Measurements from ENCODE around the gene EIF4ENIF1.
"Not testable (repeated sequence)": the region's sequence is repeated elsewhere in the genome, so short reads cannot be mapped to it uniquely, and the experiment has no call there.

Gene EIF4ENIF1, protein sequence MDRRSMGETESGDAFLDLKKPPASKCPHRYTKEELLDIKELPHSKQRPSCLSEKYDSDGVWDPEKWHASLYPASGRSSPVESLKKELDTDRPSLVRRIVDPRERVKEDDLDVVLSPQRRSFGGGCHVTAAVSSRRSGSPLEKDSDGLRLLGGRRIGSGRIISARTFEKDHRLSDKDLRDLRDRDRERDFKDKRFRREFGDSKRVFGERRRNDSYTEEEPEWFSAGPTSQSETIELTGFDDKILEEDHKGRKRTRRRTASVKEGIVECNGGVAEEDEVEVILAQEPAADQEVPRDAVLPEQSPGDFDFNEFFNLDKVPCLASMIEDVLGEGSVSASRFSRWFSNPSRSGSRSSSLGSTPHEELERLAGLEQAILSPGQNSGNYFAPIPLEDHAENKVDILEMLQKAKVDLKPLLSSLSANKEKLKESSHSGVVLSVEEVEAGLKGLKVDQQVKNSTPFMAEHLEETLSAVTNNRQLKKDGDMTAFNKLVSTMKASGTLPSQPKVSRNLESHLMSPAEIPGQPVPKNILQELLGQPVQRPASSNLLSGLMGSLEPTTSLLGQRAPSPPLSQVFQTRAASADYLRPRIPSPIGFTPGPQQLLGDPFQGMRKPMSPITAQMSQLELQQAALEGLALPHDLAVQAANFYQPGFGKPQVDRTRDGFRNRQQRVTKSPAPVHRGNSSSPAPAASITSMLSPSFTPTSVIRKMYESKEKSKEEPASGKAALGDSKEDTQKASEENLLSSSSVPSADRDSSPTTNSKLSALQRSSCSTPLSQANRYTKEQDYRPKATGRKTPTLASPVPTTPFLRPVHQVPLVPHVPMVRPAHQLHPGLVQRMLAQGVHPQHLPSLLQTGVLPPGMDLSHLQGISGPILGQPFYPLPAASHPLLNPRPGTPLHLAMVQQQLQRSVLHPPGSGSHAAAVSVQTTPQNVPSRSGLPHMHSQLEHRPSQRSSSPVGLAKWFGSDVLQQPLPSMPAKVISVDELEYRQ

GRCh38 chr22:31489632-31490495 lies at the start of gene EIF4ENIF1:
TSS of gene EIF4ENIF1 (minus strand) at chr22:31489842. CDS start at chr22:31488718, 1,124 bp downstream.
- peak; percentile 62 to 88 (median 82) for DNase-seq

DNA sequence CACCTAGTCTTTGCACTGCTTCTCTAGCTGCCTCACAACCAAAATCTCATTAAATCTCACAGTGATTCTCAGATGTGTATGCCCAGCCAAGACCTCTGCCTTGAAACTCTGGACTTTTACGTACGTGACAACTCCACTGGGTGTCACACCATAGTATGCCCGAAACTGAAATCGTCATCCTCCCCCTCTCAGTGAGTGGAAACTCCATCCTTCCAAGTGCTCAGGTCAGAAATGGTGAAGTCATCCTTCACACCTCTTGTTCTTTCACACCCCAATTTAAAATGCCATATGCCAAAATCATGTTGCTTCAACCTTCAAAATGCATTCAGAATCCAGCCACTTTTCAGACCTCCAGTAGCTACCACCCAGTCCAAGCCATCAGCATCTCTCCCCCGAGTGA lies 49.2 kb upstream of the EIF4ENIF1 start:
- DNase-seq, result no peak

DNA sequence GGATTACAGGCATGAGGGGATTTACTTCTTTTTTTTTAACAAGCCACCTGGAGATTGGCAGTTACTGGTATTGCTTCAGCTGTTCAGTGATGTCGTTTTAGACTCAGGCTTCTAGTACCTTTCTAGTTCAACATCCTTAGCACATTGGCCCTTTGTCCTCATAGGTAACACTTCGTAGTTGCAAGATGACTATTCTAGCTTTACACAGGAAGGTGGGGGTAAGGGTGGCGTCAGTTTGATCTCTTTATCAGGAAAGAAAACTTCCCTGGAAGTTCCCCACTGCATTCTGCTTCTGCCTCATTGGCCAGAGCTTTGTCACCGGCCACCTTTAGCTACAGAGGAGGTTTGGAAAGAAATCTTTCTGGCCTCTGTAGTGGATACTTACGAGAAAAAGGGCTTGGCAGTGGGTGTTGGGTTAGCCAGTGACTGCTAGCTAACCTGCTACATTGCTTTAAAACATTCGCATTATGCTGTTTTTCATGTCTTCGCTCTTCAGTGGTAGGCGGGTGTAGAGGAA lies 47.4 kb upstream of the EIF4ENIF1 start:
- DNase-seq, result no peak

DNA sequence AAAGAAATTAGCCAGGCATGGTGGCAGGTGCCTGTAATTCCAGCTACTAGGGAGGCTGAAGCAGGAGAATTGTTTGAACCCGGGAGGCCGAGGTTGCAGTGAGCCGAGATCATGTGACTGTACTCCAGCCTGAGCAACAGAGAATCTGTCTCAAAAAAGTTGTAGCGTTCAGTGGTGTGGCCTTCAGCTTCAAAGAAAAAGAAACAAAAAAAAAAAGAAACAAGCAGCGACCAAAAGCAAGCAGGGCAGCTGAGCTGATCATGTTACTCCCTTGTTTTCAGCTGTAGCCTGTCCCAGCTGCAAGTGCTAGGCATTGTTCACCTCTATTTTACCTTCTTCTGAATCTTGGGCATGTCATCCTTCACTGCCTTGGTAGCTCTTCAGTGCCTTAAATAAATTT lies 43.7 kb upstream of the EIF4ENIF1 start:
- no peak for DNase-seq

DNA sequence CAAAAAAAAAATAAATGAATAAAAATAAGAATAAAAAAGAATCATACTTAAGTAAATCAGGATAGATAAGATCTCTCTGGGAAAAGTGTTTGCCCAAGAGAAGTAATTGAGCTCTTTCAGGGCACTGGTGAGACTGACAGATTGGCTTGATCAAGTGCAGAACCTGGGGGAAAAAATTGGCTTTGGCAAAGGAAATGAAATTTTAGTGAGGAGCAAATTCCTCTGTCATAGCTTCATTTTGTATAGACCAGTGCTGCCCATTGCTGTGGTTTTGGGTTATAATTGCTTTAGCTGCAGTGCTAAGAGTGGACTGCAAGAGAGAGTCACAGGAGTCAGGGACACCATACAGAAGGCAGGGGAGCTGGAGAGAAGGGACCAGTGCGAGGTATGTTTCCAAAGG lies 42.4 kb upstream of the EIF4ENIF1 start:
- no peak for DNase-seq

- DNase-seq, result no peak
These were observed 41.2 kb upstream of the EIF4ENIF1 start for GRCh38 chr22:31530823-31531195.

GRCh38 chr22:31526270-31526669 lies 36.6 kb upstream of the EIF4ENIF1 start:
- DNase-seq, result no peak

GRCh38 chr22:31524132-31524531 lies 34.5 kb upstream of the EIF4ENIF1 start:
- DNase-seq, result not testable (repeated sequence)

- DNase-seq, result no peak
These were observed 30.4 kb upstream of the EIF4ENIF1 start for GRCh38 chr22:31520051-31520450.

- no peak for DNase-seq
These were observed 19.6 kb upstream of the EIF4ENIF1 start for GRCh38 chr22:31509061-31509762.

GRCh38 chr22:31508536-31508935 lies 18.9 kb upstream of the EIF4ENIF1 start:
- no peak for DNase-seq

DNA sequence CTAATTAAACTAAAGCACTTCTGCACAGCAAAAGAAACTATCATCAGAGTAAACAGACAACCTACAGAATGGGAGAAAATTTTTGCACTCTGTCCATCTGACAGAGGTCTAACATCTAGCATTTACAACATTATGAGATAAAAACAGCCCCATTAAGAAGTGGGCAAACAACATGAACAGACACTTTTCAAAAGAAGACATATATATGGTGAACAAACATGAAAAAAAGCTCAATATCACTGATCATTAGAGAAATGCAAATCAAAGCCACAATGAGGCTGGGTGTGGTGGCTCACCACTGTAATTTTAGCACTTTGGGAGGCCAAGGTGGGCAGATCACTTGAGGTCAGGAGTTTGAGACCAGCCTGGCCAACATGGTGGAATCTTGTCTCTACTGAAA lies 17.9 kb upstream of the EIF4ENIF1 start:
- not testable (repeated sequence) for DNase-seq

DNA sequence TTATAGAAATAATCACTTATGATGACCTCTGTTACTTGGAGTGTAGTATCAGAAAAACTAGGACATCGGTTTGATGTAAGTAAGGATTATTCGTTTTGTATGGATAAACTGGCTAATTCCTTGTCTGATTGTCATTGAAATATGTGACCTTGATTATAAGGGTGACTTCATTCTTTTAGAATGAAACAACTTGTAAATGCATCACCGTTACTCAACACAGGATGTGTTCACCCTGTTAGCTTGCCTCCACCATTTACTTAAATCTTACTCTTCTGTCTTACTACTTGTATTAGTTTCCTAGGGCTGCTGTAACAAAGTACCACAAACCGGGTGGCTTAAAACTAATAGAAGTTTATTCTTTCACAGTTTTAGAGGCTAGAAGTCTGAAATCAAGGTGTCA lies 14.6 kb upstream of the EIF4ENIF1 start:
- DNase-seq, result no peak

DNA sequence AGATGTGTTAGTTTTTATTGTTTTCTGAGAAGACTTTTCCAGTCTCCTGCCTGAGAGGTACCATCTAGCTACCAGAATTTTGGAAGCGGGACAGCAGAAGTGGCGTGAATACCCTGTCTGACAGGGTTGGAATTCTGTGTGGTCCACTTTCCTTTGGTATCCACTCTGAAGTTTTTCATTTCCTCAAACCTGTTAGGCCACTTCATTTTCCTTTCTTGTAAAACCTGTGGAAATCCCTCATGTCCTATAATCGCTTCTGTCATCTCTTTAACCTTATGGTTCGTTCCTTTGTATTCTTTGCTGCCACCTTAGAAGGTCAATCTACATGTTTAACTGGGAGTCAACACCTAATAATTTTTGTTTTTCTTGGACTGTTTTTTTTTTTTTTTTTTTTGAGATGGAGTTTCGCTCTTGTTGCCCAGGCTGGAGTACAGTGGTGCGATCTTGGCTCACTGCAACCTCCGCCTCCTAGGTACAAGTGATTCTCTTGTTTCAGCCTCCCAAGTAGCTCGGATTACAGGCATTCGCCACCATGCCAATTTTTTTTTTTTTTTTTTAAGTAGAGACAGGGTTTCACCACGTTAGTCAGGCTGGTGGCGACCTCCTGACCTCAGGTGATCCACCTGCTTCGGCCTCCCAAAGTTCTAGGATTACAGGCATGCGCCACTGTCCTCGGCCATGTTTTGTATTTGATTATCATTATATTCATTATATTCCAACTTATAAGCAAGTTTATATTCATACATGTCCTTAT lies 13.7 kb upstream of the EIF4ENIF1 start:
- no peak for DNase-seq

- no peak for DNase-seq
These were observed 12.1 kb upstream of the EIF4ENIF1 start for GRCh38 chr22:31501738-31502137.

DNA sequence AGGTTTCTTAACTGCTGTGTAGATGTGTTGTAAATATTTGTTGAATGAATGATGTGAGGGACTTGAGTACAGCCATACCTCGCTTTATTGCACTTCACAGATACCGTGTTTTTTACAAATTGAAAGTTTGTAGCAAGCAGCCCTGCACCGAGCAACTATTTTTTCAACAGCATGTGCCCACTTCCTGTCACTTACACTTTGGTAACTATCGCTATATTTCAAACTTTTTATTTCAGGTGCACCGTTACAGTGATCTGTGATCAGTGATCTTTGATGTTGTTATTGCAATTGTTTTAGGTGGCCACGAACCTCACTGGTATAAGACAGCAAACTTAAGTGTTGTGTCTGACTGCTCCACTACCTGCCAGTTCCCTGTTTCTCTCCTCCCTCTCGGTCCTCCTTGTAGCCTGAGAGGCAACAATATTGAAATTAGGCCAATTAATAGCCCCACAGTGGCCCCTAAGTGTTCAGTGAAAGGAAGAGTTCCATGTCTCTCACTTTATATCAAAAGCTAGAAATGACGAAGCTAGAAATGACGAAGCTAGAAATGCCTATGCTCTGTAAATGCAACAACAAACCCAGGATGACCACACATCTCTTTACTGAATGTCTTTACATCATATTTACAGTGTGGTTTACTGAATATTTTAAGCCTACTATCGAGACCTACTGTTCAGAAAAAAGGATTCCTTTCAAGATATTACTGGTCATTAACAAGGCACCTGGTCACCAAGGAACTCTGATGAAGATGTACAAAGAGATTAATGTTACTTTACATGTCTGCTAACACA lies 7.7 kb upstream of the EIF4ENIF1 start:
- no peak for DNase-seq

DNA sequence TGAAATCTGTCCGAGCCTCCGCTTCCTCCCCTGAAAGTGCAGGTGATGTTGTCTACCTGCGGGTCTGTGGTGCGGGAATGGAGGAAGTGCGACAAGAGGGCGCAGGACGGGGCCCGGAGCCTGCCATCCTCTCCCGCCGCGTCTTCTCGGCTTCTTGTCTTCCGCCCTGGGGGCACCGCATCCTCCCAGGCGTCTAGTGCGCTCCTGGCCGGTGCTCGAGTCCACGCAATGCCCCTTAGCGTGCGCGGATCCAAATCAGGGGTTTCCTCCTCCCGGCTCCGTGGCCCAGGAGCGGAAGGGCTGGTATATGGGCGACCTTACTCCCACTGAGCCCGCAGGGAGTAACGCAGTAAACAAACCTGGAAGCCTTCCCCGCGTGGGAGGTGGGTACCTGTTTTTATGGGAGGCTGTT lies 7.1 kb upstream of the EIF4ENIF1 start:
- no peak for DNase-seq

DNA sequence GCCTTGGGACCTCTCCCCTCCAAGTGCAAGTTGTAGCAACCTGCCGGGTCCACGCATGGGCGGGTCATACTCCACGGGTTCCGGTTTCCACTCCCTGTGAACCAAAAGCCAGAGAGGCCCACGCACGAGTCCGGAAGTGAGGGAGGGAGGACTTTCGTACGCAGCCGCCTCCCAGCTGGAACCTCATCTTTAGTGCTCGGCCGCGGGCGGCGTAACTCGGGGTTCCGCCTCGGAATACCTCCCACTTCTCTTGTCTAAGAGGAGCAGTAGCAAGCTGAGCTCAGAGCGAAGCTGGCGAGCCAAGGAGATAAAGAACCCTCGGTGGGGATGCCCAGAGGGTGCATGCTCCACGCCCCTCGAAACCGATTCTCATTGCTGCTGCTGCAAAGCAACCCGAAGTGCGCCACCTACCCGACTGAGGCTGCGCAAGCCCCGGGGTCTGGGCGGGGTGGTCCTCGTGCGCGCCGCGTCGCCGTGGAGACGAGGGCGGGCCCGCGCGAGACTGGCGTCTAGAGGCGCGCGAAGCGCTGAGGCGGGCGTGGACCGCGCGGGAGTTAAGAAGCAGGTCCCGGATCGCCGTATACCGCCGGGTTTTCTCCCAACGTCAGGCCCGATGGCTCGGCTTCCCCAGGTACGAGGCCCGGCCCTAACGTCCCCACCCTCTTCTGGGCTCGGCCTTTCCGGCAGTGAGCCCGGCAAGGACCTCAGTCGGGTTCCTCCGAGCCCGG lies 6.5 kb upstream of the EIF4ENIF1 start, which contains the start of gene SFI1:
Gene SFI1, plus strand, starts transcription at position 530 of the 728 bp plus-strand sequence. CDS start 11,749 bp downstream, outside the sequence.
- peak; percentile 88 to 92 (median 89) for DNase-seq

DNA sequence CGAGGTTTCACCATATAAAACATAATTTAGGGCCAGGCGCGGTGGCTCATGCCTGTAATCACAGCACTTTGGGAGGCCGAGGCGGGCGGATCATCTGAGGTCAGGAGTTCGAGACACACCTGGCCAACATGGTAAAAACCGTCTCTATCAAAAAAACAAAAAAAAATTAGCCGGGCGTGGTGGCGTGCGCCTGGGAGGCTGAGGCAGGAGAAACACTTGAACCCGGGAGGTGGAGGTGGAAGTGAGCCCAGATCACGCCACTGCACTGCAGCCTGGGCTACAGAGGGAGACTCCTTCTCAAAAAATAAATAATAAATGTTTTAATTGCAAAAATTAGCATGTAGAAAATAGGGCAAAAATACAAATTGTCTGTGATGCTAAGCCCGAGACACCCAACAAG lies 5.7 kb upstream of the EIF4ENIF1 start:
- peak in 1 of 3 experiments; percentile 37 for DNase-seq

Data from NCI-H1417 (cell line).